DND-41 (cell line): ENCODE data around the gene GBP1.

Source experiments
- ATAC-seq: fragments of 200-7000 bp; cut with Tn5 transposase; 3 replicates; pipeline ENCODE4 v1.9.1; 2021; ENCODE audit warnings: low read depth; ENCODE audit not compliant: insufficient read depth
- DNase-seq: peaks from one replicate; pipeline ENCODE4 v3.0.0-alpha.2; 2020
- H2AFZ ChIP-seq: 2 replicates; pipeline ENCODE4 v1.6.0; 2012; ENCODE audit warnings: low read depth, low read length
- H3K27ac ChIP-seq: 2 replicates; pipeline ENCODE4 v1.5.1; 2012; ENCODE audit warnings: low read length, inconsistent platforms
- H3K27me3 ChIP-seq: fragments of 200-600 bp; sonication (generic); 2 replicates; pipeline ENCODE4 v1.6.0; 2012; ENCODE audit warnings: low read length, mild to moderate bottlenecking, inconsistent platforms; ENCODE audit not compliant: insufficient read depth, poor library complexity
- H3K36me3 ChIP-seq: 2 replicates; pipeline ENCODE4 v1.5.1; 2012; ENCODE audit warnings: low read length, inconsistent platforms; ENCODE audit not compliant: insufficient read depth
- H3K4me1 ChIP-seq: 2 replicates; pipeline ENCODE4 v1.5.1; 2012; ENCODE audit warnings: mild to moderate bottlenecking, low read length; ENCODE audit not compliant: insufficient read depth
- H3K4me2 ChIP-seq: 2 replicates; pipeline ENCODE4 v1.6.0; 2012; ENCODE audit warnings: mild to moderate bottlenecking, moderate library complexity, low read length, inconsistent platforms; ENCODE audit not compliant: insufficient read depth
- H3K4me3 ChIP-seq, 2 experiments: fragments of 200-600 bp in 1 of 2; shearing (Covaris generic) in 1 of 2; 2 replicates each; pipeline ENCODE4 v1.5.1; 2012 to 2016; ENCODE audit warnings: inconsistent platforms in 2 of 2, low read length in 2 of 2, mild to moderate bottlenecking in 2 of 2, low read depth in 1 of 2, moderate library complexity in 1 of 2
- H3K79me2 ChIP-seq: 2 replicates; pipeline ENCODE4 v1.6.0; 2012; ENCODE audit warnings: low read length, inconsistent platforms; ENCODE audit not compliant: insufficient read depth
- H3K9ac ChIP-seq: 2 replicates; pipeline ENCODE4 v1.6.0; 2012; ENCODE audit warnings: low read depth, mild to moderate bottlenecking, inconsistent platforms, low read length, moderate library complexity
- H3K9me3 ChIP-seq: 2 replicates; pipeline ENCODE4 v1.5.1; 2012; ENCODE audit warnings: low read length, moderate library complexity, mild to moderate bottlenecking, inconsistent platforms; ENCODE audit not compliant: insufficient read depth, severe bottlenecking
- H4K20me1 ChIP-seq: 2 replicates; pipeline ENCODE4 v1.6.0; 2012; ENCODE audit warnings: low read length; ENCODE audit not compliant: insufficient read depth
- CTCF ChIP-seq: IDR thresholded peaks from 2 replicates; pipeline ENCODE4 v1.5.1; 2012; ENCODE audit warnings: borderline replicate concordance, low read length, moderate library complexity, mild to moderate bottlenecking; ENCODE audit not compliant: poor library complexity, severe bottlenecking; ENCODE audit errors: extremely low read depth
- EZH2 ChIP-seq: IDR thresholded peaks from 3 replicates; pipeline ENCODE4 v1.6.1; 2012; ENCODE audit warnings: borderline replicate concordance, low read depth, mild to moderate bottlenecking, moderate library complexity, low read length, inconsistent platforms; ENCODE audit not compliant: severe bottlenecking

The GBP1 gene

GRCh38 chr1:89005286-89006151 lies 59.5 kb downstream of the GBP1 start:
- H3K4me3 ChIP-seq = no peak overlapping the region
- TF ChIP-seq EZH2 (no peak), CTCF (no peak)
- H3K36me3 ChIP-seq = peaks cover 55% of the 10 kb centered on the region
- H3K79me2 ChIP-seq = no peaks in the 10 kb centered on the region
- no peaks in the 10 kb centered on the region for H4K20me1 ChIP-seq
- H3K4me1 ChIP-seq = no peaks in the 10 kb centered on the region
- no peaks in the 10 kb centered on the region for H3K27me3 ChIP-seq
- DNase-seq = no peak
- H2AFZ ChIP-seq = no peak overlapping the region
- no peak overlapping the region for H3K4me2 ChIP-seq
- H3K9me3 ChIP-seq = no peaks in the 10 kb centered on the region
- no peak overlapping the region for H3K27ac ChIP-seq
- ATAC-seq = no peak
- no peak overlapping the region for H3K9ac ChIP-seq
